ENCODE results near the gene CABP7. TPM values are rescaled to one million over a fixed set of nuclear protein-coding genes. Genes with fewer than 3 reads are reported as not detected.

The CABP7 gene
- total and polyA plus RNA-seq, 2 of the 13 experiments (the other 11 are each of a cell fraction or from before 2014, with no cell fraction given), result 0.08 TPM; not detected in 1

- TF ChIP-seq STAG1 (CRISPR knock-in tag; IDR thresholded peaks at IDR 0.05) (no peak), ZNF180 (CRISPR knock-in tag; IDR thresholded peaks at IDR 0.05; ENCODE audit: borderline replicate concordance, low read depth) (no peak), SNRNP70 (IDR thresholded peaks at IDR 0.05; ENCODE audit: low read depth, low read length) (no peak)
These were observed 29.3 kb upstream of the CABP7 start (continued) for GRCh38 chr22:29690476-29690875.

GRCh38 chr22:29691636-29692326 lies 28.0 kb upstream of the CABP7 start:
- BruUV-seq (replicated peaks), result no TSS peak
- CTCF ChIA-PET (ENCODE audit: low intra/inter-chr PET ratio, low total read pairs), result no interaction called here
- in situ Hi-C loops (cut with HindIII; ENCODE audit: extremely low pct_ligation_motif_present, low pct_unique_long_range_greater_than_20kb) (no loop called here), intact Hi-C loops (cut with micrococcal nuclease; ENCODE audit: unreplicated experiment) (no loop called here)
- Histone ChIP-seq H2AFZ (ENCODE audit: low read length) (no peak overlapping the region), H3K27ac (ENCODE audit: extremely low read length, insufficient read depth, low read length) (no peak overlapping the region), H3K27me3 (ENCODE audit: control insufficient read depth in 1 of 2, insufficient read depth in 2 of 2, low read length in 2 of 2) (no peaks in the 10 kb centered on the region), H3K79me2 (ENCODE audit: insufficient read depth, low read length) (no peaks in the 10 kb centered on the region), H3K4me1 (ENCODE audit: insufficient read depth, low read length) (no peaks in the 10 kb centered on the region), H3K9ac (ENCODE audit: insufficient read depth, low read depth, low read length) (no peak overlapping the region), H3K4me3 (replicated peaks in 1 of 3; ENCODE audit: insufficient read depth in 1 of 3, low read depth in 2 of 3, low read length in 3 of 3) (no peak overlapping the region), H4K20me1 (ENCODE audit: insufficient read depth, low read length) (no peaks in the 10 kb centered on the region), H3K4me2 (ENCODE audit: low read depth, low read length) (no peak overlapping the region), H3K36me3 (replicated peaks in 1 of 2; ENCODE audit: control insufficient read depth in 1 of 2, insufficient read depth in 2 of 2, low read length in 2 of 2) (peaks cover 8 to 17% of the 10 kb centered on the region in 2 experiments; a peak in 4 of 5 replicates), H3K9me3 (ENCODE audit: low read length) (no peaks in the 10 kb centered on the region)
- POLR2A ChIA-PET, result no interaction called here
- 96% methylated on average over 8 of the region's 13 CpGs for WGBS (ENCODE audit: low lambda C conversion rate)
- TF ChIP-seq GTF2F1 (IDR thresholded peaks at IDR 0.05; ENCODE audit: low read length) (no peak), ZBTB37 (CRISPR knock-in tag; IDR thresholded peaks at IDR 0.05) (no peak), MEF2D (CRISPR knock-in tag; IDR thresholded peaks at IDR 0.05) (no peak)
- DNase-seq (ENCODE audit: low spot score) (no peak), FAIRE-seq (no peak), ATAC-seq (no peak)
